Fibroblast of skin of right biceps (primary cell): ENCODE data around the gene NF2.

Source experiments
- DNase-seq: peaks from one replicate; pipeline ENCODE4 v3.0.0-alpha.2; 2013

Gene NF2

DNA sequence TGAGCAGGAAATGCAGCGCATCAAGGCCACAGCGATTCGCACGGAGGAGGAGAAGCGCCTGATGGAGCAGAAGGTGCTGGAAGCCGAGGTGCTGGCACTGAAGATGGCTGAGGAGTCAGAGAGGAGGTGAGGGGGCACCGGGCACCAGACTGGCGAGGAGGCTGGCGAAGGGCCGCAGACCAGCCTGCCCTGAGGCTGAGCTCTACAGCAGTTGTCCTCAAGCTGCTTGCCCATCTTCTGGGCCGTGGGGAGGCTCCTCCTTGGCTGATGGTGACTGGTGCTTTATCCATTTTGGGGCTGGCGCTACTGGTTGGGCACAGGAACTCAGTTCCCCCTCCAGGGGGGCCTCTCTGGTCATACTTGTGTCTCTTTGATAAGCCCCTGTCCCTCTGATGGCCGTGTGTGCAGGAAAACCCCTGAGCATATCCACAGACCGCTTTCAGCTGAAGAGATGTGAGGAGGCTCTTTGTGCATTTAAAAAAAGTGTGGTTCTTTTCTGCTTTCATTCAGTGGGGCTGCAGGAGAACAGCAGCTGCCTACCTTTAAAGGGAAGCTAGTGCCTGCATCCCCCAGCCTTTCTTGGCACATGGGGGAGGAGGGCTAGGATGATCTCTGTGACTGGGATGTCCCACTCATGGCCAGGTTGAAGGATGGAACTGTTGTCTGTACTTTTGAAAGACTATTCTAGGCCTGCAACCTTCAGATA, 70.1 kb downstream of the NF2 start:
- no peak for DNase-seq

DNA sequence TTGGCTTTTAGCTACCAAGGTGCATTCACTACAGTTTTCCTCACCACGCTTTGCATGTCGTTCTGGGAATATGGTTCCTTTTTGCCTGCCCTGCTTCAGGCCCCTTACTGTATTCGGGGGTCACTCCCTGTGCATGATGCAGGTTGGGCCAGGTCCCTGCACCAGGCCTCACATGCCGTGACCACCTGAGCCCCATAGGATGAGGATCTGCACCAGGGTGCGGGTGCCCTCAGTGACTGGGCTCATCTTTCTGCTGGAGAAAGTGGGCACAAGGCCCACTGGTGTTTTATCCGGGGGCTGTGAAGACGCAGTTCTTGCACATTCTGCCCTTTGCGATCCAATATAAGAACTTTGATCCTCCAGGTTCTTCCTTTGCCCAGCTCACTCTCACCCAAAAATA, 70.7 kb downstream of the NF2 start:
- DNase-seq: no peak

DNA sequence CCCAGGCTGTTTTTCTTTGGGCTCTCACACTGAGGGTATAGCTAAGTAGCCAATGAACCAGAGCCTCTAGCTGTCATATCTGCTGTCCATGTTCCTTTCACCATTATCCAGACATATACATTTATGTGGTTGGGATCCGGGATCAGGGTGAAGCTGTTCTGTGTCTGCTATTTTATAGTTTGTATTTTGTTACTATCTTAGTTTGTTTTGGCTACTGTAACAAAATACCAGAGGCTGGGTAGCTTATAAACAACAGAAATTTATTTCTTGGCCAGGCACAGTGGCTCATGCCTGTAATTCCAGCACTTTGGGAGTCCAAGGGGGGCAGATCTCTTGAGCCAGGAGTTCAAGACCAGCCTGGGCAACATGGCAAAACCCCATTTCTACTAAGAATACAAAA, 75.9 kb downstream of the NF2 start:
- no peak for DNase-seq

DNA sequence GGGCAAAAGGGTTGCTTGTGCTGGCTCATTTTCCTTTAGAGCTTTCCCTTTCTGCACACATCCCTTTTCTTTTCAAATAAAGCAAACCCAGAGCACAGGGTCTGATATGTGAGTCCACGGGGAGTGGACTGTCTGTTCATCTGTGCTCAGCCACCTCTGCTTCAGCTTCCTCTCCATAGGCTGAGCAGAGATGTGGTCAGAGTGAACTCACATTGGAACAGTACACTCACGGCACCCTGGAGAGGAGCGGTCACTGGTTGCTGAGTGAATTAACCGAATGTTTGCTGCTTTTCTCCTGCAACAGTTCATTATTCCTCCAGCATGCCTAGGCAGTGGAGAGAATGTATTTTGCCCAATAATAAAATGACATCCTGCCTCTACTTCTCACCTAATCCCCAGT, 80.1 kb downstream of the NF2 start:
- no peak for DNase-seq

DNA sequence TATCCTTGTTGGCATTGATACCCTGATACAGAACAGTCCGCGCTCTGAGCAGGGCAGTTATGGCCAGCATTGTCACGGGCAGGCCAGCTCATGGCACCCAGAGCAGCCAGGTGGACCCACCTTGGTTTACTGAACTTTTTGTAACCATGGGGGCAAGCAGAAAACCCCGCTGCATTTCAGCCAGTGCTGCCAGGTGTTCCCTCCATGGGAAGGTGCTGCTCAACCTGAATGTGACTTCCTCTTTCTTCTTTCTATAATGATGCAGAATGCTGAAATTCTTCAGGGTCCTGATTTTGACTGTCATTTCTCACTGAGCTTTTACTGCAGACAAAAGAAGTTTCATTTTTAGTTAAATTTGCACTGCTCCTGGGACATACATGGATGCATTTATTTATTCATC, 80.8 kb downstream of the NF2 start:
- no peak for DNase-seq

DNA sequence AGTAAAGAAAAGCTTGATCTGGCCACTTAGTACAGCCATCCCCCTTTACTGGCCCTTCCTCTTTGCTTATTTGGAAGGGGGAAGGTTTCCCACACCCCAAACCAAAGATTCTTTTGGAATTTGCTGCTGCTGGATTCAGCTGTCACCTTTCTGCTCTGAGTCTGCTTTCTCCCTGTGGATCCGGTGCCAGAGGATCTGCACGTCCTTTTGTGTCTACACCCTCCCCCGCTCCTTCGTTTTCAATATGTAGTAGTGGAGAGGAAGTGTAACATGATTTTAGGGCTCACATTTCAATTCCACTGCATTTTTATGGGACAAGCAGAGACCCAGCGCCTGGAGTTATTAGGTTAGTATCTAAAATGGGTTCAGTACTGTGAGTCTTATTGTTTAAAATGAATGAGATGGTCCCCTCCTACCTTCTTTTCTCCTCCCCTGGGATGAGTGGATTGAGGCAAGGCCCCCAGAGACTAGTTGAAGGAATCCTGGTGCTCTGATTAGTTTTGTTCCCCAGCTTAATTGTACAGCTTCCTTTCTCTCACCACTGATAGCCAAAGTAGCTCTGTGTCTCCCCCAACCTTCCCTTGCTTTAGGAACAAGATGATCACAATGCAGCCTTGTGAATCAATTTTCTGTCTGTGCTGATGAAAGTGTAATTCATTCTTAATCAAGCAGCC, 85.9 kb downstream of the NF2 start:
- peak; percentile 32 for DNase-seq

DNA sequence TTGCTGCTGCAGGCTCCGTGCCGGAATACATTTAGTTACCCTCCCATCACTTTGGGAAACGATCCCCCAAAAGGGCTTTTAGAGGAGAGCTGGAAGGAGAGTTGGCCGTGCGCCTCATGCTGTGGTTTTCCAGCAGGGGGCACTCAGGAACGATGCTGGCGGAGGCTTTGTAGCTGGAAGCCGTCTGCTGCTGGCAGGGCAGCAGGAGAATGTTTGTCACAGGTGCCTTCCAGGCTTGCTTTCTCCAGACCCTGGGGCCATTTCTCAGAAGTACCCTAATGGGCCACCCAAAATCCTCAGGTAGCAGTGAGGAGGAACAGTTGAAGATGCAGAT, 86.4 kb downstream of the NF2 start:
- peak; percentile 45 for DNase-seq

DNA sequence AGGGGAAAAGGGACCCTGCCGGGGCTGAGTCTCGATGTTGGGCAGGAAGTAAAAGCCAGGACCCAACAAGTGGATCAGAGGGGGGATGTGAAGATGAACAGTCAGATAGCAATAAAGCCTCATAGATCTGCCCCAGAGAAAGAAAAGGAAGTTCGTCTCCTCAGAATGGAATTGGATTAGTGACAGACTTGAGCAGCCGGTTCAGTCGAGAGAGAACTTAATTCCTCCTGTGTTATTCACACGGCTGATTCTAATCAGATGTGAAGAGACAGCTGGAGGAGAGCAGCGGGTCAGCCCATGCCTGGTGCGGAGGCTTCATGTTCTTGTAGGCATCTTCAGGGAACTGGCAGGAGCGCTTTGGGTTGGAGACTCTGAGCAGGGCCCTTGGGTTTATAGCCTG, 87.0 kb downstream of the NF2 start:
- peak; percentile 25 for DNase-seq

DNA sequence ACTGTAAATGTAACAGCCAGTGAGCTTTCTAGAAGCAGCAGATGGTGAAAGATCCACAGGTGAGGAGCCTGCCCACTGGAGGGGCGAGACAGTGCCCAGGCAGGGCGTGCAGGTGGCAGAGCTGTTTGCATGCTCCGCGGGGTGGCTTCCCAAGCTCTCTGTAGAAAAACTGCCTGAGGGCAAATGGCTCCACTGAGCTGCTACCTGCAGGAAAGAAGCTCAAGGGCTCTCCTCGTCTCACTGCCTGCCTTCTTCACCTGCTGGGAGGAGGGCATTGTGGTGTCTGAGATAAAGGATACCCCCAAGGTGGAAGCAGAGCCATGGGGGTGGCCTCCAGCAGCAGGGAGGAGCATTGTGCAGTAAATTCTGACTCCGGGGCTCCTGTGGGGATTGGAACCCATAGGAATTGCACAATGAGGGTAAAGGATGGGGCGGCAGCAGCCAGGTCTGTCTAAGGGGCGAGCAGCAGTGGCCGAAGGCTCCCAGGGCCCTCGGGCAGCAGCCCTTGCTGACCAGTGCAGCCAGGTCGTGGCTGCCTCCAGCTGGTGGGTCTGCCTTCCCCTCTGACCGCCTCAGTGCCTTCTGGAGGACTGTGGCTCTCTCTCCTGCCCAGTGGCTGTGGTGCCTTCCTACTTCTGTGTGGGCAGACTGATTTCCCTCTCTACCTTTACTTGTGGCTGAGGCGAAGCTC, 88.3 kb downstream of the NF2 start:
- DNase-seq: no peak

DNA sequence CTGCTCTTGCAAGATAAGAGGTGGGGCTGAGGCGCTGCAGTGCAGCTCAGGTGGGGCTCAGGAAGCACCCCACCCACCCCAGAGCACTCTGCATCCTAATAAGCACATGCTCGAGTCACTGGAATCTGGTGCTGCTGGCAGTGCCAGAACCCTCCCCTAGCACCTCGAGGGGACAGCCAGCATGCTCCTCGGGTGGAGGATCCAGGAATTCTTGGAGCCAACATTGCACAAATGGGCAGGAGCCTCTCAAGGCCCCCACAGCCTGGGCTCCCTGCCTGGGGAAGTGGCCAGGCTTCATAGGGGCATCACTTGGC, 88.9 kb downstream of the NF2 start:
- no peak for DNase-seq

DNA sequence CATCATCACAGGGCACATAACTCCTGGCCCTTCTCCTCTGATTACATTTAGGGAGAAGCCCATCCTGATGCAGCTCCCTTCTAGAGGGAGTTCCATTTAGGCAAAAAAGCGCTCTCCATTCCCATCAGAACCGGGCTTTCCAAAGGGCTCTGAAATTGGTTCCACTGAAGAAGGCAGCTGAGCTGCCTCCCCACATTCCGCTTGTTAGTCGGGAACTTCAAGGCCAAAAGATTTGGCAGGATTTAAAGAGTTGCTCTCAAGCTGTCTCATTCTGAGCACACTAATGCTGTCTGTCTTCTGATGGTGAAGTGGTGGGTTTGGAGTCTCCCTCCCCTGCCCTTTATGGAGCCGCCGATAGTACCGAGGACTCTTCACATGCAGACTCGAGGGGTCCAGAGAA, 89.7 kb downstream of the NF2 start:
- no peak for DNase-seq

DNA sequence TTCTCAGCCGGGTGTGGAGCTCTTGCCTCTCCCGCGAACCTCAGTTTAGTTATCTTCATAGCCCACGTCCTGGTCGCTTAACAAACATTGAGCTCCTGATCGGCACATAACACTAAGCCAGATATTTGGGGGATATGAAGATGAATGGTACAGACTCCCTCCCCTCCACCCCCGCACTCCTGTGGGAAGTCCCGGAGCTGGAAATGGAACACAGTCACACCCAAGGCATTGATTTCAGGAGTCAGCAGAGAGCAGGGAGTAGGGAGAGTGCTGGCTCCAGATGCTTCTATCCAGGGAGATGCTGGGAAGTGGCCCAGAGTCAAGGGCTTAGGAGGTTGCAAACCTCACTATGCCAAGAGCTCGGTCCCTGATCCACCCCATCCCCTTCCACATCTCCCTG, 90.2 kb downstream of the NF2 start:
- DNase-seq: no peak

DNA sequence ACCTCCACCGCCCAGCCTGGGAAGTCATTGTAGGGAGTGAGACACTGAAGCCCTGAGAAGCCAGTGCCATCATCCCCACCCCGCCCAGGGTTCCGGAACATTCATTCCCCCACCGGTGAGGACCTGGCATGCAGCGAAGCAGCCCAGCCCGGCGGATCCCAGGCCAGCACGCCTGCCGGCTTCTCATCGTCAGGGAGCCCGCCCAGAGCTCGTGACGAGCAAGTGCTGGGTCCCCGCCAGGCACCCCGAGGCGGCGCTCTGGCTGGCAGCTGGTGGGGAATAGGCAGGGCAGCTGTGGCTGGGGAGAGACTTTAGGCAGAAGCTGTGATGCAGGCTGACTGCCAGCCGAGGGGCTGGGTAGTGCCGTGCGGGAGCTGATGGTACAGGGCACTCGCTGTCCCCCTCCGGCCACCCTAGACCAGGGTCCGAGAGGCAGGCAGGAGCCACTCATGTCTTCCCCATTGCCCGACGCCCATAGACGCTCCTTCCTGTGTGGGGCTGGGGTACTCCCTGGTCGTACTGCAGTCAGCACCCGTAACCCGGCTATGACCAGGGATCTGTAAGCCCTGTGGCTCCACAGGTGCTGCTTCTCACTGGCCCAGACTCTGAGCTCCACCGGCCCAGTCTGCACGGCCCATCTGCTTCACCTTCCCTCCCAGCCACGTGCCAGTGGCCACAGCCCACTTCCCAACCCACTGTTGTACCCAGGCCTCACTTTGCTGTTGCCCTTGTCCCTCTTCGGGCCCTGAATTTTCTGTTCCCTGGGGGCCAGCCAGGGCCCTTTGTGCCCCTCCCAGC, 91.9 kb downstream of the NF2 start:
- DNase-seq: no peak

DNA sequence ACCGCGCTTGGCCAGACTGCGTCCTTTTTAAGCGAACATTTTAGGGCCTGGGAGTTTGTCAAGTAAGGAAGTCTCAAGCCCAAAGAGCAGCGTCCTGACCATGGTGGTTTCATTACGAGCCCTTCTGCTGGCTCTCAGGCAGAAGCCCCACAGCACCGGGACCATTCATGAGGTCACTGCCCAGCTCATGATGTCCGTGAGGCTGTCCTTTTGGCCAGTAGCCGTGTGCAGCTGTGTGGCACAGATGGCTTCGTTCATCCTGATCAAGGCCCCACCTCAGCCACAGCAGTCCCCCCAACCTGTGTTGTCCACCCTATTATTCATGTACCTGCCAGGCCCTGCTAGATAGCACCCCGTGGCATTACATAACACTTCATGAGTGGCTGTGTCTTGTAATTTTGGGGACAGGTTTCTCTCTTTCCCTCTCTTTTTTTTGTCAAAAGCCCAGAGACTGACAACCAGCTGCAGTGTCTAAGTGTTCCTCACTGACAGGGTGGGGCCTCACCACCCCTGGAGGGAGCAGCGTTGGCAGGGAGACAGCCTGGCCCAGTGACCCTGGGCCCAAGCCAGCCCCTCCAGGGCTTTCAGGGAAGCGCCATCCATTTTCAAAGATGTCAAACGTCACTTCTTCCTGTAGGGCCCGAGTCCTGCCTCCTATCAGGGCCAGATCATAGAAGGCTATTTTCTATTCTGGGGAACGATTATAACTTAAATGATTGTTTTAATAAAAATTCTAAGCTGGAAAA, 94.6 kb downstream of the NF2 start:
- no peak for DNase-seq

DNA sequence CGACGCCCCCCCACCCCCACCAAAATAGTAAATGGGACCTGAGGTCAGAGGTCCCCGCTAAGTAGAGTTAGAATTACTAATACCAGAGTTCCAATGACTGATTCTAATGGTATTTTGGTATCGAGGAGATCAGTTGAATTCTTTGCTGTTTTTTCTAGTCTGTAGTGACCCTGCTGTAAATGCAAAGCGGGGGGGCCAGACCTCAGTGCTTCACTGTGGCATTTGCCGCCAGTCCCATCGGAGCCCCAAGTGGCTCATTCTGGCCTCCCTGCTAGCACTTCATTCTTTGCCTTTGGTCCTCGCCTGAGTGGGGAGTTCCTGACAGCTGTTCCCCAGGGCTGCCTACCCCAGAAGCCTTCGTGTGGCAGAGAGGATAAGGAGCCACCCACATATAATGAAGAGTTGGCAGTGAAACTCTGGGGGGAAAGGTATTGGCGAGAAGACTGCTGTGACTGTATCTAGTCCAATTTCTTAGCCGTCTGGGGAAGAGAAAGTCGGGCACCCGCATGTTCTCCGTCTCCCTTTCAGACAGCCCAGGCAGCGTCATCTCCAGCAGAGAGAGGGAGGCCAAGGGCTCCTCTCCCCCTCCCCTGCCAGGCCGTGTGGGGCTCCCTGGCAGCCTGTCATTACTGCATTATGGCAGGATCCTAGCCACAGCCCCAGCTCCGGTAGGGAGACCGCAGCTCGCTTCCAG, 96.9 kb downstream of the NF2 start:
- peak; percentile 43 for DNase-seq

DNA sequence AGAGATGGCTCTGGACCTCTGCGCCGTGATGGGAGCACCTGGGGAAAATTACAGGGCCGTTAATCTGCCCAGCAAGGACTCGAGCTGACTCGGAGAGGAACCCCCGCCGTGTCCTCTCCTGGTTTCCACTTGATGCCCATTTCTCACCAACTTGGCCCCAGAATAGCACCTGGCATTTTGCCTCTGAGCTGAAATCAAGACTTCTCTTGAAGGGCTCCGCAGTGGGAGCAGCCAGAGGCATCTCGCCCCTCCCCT, 97.4 kb downstream of the NF2 start:
- no peak for DNase-seq

DNA sequence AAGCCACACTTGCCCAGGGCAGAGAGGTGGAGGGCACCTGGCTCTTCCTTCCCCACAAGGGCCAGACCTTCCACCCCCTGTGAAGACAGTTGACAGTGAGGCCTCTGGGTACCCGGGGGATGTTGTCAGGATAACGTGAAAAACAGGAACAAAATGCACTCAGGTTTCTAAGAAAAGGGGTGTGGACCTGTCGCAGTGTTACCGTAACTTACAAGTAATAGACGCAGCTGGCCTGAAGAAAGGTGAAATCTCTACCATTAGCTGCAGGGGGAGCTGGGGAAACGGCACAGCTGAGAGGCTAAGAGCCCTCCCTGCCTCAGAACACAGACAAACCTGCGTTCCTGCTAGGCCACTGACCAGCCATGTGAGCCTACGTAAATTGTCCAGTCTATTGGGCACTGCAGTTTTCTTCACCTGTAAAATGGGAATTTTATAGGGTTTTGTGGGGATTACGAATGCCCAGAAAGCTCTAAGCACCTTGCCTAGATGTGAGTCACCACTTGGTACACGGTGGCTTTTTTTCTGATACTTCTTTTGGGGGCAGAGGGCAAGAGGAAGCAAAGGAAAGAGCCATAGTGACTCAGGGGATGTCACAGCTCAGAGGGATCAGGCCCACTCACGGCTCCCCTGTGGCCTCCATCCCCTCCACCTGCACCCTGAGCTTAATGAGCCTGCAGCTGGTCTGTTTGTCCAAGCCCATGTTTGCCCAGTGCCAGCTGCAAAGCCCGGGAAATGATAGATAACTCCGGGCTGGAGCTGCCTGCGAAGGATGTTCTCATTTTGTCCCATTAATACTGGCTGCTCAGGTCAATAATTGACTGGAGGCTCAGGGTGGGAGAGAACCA, 97.9 kb downstream of the NF2 start:
- DNase-seq: peak; percentile 9

DNA sequence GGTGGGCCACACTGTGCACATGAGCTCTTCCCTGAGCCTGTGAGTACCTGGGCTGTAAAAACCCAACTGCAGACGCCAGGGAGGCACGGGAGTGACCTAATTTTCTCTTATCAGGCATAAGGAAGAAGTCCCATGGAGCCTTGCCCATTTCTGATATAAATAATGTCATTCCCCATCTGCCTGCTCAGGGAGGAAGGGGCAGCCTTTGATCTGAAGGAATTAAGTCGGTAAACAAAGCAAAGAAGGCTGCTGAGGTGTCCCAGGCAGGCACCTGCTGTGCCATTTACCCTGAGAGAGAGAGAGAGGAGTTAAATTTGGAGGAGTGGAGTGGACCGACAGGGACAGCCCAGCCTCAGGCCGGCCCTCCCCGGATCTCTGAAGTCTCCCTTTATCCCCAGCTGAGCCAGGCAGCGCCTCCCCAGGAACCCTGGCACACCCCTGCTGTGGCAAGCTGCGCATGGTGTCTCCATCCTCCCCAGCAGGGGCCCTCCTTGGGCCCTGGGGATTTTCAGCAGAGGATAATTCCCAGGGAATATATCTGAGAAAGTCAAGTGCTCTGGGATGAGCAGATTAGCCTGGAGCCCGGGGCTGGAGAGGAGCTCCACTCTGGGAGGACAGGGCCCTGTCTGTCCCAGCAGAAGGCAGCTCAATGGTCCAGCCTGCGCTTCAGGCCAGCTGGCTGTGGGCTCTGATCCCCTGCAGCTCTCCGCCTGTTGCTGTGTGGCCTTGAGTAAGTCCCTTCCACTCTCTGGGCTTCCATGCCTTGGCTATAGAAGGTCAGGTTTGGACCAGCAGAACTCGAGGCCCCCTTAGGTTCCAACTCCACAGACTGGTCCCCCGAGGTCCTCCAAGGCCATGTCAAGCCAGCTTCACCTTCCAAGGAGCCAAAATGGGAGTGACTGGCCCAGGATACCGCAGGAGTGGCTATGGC, 98.8 kb downstream of the NF2 start:
- DNase-seq: no peak

DNA sequence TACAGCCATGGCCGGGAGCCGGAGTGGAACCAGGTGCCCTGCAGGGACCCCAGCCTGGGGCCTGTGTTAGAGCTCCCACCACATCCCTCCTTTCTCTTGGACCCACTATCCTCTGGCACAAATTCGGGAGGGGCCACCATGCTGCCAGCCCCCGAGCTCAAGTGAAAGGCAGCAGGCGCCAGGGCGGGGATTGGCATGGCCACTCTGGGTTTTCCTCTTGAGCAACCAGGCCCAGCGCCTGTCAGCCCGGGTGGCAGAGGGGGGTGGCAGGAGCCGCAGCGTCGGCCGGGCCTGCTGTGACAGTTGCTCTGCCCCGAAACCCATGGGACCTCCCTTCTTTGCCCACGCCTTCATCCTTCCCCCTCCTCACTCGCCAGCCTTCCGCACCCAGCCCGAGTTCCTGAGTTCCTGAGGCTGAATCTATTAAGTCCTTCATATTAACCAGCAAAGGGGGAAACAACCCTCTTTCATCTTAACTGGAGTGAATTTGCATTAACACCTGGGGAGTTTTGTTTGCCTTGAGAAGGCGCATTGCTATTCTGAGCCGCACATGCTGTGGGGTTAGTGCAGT, 99.6 kb downstream of the NF2 start:
- no peak for DNase-seq

DNA sequence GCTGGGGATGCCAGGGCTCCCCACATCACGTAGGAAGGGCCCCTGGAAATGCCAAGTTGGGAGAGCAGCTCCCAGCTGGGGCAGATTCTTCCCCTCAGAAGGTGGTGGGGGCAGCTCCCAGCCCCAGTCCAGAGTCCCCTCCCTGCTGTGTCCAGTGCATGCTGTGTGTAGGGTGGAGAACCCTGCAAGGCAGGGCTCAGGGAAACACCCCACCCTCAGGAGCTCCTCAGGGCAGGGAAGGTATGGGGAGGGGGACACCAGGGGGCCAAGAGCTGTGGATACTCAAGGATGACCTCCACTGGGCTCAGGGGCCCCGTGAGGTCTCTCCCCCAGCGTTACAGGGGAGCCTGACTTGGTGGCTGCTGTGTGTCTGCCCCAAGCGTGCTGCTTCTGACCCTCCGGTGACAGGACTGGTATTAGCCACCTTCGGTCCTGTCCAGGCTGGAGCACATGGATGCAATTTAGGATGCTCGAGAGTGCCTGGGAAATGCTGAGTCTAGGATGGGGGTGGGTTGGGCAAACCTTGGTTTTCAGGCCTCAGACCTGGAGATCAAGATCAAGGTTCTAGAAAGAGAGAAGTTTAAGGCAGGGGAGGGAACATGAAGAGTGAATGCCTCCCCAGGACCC, 100.2 kb downstream of the NF2 start:
- DNase-seq: no peak
